Endothelial cell of hepatic sinusoid (primary cell): ENCODE results near the gene UGT1A3.

Experiments used
- in situ Hi-C: cut with HindIII; loops from 2 replicates; pipeline ENCODE4 v1.10.0; 2017; ENCODE audit warnings: low sequenced_read_pairs

Gene UGT1A3

DNA sequence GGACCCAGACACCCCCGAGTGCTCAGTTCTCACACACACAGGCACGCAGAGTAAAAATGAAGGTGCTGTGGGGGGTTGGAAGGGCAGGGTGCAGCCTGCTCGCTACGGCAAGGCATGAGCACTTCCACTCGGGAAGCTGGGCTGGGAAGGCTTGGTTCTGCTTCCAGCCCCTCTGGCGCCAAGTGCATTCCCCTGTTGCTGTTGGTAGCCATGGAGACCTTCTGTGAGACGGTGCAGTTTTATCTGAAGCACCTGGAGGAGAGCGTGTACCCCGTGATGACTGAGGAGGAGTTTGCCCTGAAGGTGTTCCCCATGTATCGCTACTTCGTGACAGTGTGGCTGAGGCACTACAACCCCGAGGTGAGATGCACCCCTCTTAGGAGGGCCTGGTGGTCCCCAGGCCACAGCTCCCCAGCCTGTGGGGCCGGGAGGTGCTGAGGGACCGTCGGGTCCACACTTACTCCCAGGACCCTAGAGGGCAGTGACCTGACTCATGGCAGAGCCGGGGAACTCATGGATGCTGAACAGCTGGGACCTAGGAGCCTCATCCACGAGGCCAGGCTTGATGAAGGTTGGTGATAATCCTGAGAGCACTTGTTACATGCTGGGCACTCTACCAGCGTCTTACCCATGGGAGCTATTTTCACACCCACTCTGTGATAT is 64.8 kb downstream of the UGT1A3 start:
- in situ Hi-C loops: no loop called here

DNA sequence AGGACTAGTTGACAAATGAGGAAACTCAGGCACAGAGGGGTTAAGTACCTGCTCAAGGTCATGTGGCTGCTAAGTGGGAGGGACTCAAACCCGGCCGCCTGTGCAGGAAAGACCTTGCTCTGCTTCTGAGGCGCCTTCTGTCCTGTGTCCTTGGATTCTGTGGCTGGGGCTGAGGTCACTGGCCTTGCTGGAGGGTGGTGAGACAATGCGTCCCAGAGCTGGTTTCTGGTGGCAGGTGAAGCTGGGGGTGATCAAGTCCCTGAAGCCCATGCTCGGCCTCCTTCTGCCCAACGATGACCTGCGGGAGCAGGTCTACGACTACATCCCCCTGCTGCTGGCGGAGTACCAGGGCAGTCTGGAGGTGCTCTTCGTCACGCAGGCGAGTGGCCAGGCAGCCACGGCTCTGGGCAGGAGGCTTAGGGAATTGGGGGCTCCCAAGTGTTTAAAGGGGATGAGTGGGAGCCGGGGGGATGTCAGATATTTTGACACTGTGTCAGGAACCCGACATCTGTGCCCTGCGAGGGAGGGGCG is 65.4 kb downstream of the UGT1A3 start:
- in situ Hi-C loops: no loop called here

DNA sequence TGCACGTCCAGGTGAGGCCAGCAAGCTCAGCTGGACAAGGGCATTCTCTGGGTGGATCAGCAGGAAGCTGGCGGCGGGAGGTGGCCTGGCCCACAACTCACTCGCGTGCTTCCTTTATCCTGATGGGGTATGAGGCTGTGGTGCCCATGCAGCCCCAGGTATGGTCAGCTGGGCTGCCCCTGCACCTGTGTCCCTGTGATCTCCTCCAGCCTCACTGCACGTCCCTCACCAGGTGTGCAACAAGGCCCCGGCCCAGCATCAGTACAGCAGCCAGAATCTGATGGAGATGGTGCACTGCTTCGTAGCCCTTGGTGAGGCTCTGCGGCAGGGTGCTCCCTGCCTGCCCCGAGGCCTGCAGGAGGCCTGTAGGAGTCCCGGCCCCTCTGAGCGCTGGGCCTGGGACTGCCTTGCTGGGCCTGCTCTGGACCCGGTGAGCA is 66.9 kb downstream of the UGT1A3 start:
- in situ Hi-C loops: no loop called here

DNA sequence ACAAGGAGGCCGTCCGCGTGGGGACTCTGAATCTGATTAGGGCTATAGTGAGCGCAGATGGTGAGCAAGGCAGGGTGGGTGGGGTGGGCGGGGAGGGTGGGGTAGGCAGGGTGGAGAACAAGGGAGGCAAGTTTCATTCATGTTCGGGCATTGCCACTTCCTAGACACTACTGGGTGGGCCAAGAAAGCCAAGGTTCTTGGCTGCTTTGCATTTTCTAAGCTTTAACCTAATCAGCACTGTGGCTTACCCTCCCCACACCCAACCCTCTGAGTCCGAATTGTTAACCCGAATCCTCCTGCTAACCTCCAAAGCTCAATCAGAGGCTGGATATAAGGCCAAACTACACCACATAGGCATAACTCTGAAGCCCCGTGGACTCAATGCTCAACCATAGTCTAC is 67.4 kb downstream of the UGT1A3 start:
- in situ Hi-C loops: no loop called here

DNA sequence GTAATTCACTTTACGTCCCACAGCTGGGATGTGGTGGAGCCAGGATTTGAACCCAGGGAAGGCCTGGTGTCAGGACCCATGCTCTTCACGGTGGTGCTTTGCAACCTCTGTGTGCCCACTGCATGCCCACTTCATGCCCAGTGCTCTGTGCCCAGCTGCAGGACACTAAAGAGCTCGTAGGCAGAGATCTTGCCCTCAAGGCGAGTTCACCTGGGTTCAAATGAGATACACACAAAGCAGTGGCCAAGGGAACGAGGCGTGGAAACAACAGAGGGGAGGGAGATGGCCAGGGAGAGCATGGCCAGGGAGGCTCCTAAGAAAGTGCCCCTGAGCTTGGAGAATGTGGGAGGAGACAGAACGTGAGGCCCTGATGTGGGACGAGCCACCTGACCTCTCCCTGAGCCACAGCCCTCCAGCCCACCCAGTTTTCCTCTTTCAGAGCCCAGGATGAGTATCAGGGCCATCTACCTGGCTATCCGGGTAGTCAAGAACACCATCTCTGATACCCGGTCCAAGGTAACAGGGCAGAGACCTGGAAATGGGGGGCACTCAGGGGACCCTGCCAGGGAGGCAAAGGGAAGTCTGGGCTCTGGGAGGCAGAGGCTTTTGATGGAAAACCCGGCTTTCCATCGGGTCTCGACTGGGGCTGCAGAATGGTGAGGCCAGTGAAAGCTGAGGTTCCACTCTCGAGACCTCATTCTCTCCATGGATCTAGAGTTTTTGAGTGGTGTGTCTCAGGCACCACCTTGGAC is 69.7 kb downstream of the UGT1A3 start:
- in situ Hi-C loops: no loop called here

DNA sequence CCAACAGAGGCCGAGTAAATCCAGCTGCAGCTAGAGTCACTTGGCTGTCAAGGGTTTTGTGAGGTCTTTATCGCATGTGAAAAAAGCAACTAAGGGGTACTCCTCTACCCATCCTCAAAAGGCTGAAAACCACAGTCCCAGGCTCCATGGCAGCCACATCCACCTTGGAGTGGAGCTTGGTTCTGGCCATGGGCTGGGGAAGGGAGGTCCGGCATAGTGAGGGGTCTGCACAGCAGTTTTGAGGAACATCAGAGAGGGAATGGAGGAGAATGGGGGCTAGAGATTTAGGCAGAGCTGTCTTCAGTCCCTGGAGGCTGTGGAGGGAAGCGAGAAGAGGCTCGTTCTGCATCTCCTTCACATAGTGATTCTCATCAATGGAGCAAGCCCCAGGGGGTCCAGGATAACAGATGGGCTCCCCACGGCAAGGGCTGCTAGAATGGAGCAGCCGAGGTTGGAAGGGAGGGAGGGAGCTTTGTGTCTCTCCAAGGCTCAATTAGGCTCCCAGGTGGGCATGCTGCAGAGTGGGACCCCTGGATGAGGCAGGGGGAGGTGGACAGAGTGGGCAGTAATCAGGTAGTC is 70.3 kb downstream of the UGT1A3 start:
- in situ Hi-C loops: no loop called here

DNA sequence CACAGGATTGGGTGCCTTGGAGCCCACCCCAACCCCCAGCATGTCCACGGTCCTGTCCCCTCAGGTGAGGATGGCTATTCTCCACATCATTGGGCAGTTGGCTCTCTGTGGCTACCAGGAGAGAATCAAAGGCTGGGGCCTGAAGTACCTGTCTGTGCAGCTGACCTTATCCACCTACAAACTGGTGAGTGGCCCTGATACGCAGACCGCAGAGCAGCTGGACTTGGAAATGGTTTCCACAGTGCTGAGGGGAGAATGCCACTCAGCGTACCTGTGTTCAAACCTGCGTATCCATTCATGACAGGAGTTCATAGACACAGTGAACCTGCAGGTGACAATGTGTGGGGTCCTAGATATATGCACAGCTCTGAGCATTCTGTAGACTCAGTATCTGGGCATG is 70.9 kb downstream of the UGT1A3 start:
- in situ Hi-C loops: no loop called here

DNA sequence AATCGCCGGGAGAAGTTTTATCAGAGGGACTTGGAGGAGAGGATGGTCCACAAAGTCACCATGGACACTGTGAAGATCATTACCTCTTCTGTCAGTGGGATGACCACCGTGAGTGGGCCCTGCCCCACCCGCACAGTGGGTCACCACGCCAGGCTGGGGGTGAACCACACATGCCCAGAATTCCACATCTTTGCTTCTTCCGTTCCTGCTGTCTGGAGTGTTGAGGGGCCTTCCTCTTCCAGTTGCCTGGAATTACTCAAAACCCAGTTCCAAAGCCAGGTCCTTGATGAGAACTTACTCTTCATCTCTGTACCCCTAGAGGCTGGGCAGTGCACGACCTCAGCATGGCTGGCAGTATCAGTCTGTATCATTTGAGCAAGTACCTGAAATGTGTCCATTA is 71.4 kb downstream of the UGT1A3 start:
- in situ Hi-C loops: no loop called here

DNA sequence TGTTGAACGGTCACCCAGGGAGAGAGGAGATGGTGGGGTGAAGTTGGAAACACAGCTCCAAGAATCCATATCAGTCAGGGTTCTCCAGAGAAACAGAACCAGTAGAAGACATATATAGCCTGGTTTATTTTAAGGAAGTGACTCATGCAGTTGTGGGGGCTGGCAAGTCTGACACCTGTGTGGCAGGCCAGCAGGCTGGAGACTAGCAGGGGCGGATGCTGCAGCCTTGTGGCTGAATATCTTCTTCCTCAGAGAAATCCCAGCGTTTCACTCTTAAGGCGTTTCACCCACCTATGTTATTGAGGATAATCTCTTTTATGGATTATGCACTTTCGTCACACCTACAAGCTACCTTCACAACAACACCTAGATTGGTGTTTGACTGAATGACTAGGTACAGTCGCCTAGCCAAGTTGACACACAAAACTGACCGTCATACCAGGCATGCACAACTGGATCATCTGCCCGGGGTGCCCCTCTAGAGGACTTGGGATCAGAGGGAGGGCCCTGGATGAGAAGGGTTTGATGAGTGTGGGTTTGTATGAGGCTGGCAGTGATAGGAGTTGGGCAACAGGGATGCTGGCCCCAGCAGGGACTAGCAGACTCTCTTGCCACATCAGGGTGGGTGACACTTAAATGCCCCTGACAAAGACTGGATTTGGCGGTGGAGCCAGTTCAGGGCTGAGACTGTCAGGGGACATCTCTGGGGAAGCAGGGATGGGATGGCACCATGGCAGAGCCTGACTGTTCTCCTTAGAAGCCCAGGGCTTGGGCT is 72.7 kb downstream of the UGT1A3 start:
- in situ Hi-C loops: no loop called here

DNA sequence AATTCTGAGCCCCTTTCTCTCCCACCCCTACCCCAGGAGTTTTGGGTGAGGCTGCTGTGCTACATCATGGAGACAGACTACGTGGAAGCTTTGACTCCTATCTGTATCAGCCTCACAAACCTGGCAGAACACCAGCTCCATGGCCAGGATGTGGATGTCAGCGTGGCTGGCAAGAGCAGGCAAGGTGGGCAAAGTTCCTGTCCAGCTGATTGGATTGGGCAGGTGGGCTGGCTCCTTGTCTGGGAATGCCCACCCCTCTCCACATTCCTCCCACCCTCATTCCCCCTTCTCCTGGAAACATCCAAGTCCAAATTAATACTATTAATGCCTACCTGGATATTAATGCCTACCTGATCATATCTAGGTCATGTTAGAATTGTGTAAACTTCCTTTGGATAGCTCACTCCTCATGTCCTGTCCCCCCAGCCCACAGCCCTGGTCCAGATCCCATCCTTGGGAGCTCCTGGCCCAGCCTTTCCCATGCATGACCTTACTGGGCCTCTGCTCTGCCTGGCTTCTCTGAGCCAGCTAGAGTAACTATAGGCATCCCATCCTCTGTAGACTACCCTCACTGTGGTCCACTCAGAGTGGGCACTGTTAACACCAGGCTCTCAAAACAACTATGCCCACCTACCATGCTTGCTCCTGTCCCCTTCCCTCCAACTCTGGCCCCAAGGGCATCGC is 73.4 kb downstream of the UGT1A3 start:
- in situ Hi-C loops: no loop called here

DNA sequence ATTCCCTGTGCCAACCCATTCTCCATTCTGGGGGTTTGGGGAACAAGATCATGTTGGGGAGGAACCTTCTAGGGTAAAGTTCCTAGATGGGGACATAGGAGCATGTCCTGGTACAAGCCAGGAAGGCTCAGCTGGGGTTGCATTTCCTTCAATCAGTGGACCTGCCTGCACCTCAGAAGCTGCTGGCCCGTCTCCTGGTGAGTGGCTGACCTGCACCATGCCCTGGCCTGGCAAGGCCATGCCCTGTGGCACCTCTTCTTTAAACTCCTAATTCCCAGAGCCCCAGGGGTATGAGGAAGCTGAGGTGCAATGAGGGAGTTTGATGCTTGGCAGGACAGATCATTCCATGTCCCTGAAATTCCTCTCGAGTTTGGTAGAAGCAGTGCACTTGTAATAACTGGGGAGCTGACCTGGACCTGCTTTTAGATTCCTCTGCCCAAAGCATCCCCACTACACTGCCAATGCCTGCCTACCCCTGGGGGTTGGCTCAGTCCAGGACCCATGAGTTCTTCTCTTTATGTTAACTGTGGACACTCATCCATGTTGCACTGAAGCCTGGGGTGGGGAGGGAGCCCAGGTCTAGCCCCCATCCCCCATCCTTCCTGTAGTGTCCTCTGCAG is 74.6 kb downstream of the UGT1A3 start:
- in situ Hi-C loops: no loop called here

DNA sequence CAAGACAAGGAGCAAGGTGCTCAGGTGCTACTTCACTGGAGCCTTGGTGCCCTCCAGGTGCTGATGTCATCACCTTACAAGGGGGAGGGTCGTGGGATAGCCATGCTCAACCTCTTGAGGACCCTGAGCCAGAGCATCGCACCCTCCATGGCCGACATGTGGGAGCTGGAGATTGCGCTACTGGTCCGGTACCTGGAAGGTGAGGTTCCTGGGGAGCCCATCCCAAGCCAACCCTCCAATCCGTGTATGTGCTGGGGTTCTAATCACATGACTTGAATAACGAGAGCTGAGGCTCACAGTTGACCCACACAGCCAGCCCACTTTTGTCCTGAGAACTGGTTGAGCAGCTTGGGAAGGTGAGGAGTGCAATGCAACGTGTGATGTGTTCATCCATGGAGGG is 75.2 kb downstream of the UGT1A3 start:
- in situ Hi-C loops: no loop called here

DNA sequence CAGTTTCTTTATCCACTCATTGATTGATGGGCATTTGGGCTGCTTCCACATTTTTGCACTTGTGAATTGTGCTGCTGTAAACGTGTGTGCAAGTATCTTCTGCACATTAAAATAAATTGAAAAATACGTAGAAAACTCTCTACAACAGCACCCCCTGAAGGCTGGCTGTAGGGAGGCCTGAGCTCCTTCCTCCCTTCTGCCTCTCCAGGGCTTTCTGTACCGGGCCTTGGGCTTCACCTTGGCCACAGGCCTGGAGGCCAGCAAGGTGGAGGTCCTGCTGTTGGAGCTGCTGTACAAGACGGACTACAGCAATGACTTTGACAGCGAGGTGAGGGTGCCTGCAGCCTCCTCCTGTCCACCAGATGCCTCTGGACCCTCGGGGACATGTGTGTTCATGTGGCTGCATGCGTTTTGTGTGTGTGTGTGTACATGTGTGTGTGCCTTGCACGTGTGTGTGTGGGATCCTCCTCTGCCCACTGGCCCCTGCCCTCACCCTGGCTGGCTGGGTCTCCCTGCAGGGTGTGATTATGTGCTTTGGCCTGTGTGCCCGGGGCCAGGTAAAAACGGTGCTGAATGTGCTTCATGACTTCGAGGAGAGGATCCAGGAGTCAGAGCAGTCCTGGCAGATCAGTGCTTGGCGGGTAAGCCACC is 78.5 kb downstream of the UGT1A3 start:
- in situ Hi-C loops: loop anchor here (5.0 kb wide), 1 partner anchor 60 kb away; no protein-coding TSS in a partner anchor

DNA sequence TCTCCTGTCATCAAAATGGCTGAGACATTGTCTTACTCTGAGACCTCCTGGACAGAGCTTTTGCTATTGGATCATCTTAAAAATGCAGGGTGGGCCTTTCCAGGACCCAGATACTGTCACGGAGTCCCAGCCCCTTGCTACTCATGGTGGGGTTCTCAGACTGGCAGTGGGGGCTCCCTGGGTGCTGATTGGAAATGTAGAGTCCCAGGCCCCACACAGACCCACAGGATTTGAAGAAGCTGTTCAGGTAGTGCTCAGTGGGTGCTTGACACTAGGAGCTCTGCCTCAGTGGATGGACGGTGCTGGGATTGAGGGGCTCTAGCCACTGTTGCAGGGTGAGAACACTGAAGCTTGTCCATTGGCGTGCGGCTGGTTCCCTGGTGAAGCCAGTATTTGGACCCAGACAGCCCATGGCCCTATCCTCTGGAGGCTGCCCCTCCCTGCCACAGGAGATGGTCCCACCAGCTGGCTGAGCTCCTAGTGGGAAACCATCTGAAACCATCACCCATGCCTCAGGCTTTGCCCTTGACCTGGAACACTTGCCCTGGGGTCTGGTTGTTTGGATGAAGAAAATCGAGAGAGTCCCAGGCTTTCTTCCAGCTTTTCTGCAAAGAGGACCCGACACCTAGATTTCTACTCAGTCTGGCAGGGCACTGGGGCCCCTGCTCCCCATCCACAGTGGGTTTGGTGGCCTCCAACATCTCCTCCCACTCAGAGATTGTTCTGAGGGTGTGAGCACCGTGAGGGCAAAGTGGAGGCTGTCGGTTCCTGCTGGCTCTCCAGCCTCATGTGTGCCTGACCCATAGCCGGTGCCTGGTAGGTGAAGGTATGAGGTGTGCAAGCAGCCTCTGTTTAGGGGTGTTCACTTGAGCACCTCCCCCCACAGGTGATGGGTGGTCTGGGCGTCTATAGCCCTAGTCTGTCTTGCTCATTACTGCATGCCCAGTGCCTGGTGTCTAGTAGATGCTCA is 79.4 kb downstream of the UGT1A3 start:
- in situ Hi-C loops: loop anchor here (5.0 kb wide), 1 partner anchor 61 kb away; no protein-coding TSS in a partner anchor

DNA sequence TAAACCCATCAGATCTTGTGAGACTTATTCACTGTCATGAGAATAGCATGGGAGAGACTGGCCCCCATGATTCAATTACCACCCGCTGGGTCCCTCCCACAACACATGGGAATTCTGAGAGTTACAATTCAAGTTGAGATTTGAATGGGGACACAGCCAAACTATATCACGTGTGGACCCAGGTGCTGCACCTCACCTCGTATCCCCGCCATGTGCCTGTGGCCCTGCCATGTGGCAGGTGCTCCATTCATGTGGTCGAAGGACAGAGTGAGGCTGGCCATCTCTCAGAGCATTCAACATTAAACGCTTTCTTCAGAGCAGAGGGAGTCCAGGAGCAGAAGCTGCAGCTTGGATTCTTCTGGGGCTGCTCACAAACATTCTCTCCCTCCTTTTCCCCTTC is 81.5 kb downstream of the UGT1A3 start:
- in situ Hi-C loops: no loop called here

DNA sequence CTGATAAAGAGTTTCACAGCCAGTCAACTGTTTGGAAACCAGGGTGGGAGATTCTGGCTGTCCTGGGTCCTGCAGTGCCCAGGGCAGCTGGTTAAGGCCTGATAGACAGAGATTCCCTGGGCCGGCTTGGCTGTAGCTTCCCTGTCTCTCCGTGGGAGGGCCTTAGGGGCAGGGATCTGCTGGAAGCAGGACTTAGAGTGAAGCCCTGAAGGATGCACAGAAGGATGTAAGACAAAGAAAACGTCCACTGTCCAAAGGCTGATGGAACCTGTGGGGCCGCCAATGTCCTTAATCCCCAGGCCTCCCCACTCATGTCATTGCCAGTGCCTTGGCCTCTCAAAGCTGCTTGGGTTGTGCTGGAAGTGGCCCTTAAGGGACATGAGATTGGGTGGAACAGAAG is 82.2 kb downstream of the UGT1A3 start:
- in situ Hi-C loops: no loop called here

DNA sequence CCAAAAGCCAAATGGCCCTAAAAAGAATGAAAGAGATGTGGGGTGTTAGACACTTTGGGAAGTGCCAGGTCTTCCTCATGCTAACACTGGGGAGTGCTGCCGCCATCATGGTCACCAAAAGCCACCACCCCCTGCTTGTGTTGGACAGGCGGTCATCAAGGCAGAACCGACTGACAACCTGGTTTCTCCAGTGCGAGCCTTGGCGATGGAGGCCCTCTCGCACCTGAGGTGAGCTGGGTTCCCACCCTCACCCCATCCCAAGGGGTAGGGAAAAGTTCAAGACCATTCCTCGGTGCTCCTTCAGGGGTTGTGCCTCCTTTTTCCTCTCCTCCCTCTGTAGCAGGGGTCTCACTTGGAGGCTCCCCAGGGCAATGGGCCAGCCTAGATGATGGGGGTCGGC is 82.9 kb downstream of the UGT1A3 start:
- in situ Hi-C loops: no loop called here

DNA sequence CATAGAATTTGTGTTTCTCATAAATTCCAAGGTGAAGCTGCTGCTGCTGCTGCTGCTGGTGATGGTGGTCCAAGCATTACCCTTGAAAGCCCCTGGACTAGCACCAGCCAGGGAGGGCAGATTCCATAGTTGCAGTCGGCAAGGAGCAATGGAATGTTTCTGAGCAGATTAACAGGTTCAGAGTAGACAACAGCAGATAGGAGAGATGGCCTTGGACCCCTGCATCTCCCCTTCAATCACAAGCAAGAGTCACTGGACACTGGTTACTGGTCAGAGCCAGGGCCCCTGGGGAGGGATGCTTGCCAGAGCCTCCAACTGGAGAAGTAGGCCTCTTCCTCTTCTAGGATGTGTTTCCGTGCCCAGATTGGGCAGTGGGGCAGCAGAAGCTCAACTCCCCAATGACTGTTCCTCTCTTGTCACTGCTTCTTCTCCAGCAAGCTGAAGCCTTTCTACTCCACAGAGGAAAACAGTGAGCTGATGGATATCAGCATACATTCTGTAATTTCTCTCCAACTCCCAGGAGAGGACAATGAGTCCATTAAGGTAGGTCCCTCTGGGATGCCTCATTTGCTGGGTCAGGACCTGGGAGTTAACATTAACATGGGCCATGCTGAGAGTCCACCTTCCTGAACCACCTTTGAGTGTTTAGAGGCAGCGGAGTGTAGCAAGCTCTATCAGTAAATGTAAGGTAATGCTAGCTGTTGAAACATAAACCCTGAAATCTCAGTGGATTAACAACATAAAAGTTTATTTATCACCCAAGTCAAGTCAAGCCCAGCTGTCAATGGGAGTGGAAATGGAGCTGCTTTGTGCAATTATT is 84.6 kb downstream of the UGT1A3 start:
- in situ Hi-C loops: no loop called here
